EL (cell line): ENCODE results near the gene CDK5R1.
"Not testable (repeated sequence)": the region's sequence is repeated elsewhere in the genome, so short reads cannot be mapped to it uniquely, and the experiment has no call there.

Source experiments
- DNase-seq: peaks from one replicate; pipeline ENCODE4 v3.0.0-alpha.2; 2016

CDK5R1 gene

DNA sequence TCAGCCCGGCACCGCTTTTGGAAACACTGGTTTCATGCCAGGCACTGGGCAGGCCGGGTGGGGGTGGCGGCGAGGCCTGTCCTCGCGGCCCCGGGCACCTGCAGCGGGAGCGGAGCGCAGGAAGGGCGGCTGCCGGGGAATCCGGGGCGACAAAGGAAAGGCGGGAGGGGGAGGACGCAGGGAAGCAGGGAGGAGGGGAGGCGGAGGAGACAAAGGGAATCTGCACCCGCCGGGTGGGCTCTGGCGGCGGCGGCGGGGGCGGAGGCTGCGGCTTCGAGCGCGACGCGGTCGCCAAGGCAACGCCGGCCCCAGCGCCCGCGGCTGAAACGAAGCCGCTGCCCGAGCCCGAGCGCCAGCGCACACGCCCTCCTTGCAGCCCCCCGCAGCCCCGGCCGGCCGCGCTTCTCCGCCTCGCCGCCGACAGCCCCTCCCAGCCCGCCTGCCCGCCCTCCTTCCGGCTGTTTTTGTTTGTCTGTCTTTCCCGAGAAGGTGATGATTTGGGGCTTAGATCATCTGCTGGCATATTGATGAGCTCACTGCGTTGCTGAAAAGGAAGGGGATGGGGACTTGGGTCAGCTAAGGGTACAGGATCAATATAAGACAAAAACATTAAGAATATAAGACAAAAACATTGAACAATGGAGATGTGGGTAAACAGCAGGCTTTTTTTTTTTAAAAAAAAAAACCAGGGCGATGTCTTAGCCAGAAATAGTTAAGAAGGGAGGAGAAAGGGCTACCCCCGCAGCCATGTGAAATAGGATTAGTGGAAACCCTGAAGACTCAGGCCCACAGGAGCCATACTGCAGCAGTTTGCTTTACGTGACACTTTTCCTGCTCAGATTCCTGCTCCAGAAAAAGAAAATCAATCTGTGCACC, 32.7 kb downstream of the CDK5R1 start:
- DNase-seq: peak; percentile 79

DNA sequence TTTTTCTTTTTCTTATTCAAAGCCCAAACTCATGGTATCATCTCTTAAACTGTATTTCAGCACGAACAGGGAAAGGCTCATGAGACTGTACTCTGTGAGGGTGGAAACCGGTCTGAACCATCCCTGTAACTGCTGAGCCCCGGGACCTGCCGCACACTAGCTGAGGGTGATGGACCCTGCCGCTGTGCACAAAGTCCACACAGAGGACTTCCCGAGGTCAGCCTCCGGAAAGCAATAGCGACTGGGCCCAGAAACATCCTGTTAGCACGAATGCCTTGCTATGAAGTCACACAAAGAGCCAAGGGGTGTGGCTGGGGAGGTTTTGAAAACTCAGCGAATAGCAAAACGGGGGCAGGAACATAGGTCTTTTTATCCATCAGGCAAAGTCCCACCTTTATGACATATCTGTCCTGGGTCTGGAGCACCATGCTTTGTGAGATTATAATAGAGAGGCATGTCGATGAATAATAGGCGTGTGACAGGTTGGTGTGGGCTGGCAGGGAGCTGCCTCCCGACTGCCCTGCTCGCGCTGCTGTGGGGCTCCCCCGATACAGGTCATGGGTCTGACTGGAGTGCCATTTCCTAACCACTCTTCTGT, 33.4 kb downstream of the CDK5R1 start:
- DNase-seq: peak; percentile 45

DNA sequence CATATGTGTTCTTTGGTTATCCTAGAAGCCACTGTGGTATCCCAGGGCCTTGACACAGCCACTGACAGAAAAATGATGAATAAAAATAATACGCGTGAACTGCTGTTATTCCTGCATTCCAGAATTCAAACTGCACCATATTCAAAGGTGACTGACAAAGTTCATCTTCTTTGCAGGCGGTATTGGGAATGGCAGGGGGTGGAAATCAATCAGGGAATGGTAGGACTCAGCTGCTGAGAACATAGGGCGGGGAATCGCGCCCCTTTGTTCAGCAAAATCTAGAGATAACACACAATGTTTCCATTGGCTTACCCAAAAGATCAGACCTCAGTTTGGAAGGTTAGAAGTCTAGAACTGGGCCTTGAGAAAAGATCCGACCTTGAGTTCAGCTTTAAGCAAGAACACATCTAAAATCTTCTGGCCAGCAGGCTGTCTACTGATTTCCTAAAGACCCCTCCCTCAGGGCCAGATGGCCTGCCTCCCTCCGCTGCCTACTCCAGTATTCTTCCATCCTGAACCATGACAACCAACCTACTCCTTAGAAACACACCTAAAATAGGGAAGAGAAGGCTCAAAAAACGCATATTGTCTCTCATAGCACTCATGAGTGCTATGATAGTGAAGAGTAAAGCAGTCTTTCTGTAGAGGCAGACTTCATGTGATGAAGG, 34.1 kb downstream of the CDK5R1 start:
- no peak for DNase-seq

DNA sequence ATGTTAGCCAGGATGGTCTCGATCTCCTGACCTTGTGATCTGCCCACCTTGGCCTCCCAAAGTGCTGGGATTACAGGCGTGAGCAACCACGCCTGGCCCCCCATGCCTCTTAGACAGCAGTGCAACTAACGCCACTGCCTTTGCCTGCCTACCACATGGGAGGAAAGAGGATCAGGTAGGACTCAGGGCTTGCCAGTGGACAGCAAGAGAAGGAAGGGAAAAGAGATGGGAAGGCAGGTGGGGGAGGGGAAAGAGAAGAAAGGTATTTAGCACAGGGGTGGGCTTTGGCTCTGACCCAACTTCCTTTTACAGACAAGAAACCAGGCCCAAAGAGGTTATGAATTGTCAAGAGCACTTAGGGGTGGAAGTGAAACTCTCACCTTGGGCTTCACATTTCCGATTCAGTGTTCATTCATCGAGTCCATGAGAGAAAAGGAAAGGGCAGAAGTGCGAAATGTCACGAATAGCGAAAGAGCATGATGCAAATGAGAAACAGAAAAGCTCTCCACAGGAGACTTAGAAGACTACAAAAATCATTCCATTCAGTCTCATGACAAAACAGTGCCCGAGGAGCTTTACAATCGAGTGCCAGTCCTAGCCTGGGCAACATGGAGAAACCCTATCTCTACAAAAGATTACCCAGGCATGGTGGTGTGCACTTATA, 36.4 kb downstream of the CDK5R1 start:
- no peak for DNase-seq

DNA sequence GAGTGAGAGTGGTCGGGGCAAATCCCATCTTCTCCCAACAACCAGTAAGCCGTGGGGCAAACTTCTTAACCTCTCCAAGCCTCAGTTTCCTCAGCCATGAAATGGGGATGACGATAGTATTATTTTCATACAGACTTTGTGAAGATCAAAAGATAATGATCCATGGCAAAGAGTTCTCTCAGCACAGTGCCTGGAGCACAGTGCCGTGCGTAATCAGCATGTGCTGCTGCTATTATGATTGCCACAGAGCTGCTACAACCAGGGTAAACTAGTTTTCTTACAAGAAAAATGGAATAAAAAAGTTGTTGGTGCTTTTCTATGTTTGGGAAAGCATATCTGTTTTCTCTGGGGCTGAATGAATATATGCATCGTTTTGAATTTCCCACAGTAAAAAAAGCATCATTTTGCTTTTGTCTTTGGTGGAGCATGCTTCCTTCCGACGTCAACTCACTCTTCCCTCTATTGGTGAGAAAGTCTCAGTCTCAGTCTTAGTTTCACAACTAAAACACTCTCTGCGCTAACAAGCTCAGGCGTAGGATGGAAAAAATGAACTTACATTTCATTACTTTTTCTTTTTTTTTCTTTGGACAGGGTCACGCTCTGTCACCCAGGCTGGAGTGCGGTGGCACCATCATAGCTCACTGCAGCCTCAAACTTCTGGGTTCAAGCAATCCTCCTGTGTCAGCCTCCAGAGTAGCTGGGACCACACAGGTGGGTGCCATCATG, 37.2 kb downstream of the CDK5R1 start:
- DNase-seq: no peak

DNA sequence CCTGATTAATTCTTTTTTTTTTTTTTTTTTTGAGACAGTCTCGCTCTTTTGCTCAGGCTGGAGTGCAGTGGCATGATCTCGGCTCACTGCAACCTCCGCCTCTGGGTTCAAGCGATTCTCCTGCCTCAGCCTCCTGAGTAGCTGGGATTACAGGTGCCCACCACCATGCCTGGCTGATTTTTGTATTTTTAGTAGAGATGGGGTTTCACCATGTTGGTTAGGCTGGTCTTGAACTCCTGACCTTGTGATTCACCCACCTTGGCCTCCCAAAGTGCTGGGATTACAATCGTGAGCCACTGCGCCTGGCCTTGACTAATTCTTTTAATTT, 37.7 kb downstream of the CDK5R1 start:
- not testable (repeated sequence) for DNase-seq

DNA sequence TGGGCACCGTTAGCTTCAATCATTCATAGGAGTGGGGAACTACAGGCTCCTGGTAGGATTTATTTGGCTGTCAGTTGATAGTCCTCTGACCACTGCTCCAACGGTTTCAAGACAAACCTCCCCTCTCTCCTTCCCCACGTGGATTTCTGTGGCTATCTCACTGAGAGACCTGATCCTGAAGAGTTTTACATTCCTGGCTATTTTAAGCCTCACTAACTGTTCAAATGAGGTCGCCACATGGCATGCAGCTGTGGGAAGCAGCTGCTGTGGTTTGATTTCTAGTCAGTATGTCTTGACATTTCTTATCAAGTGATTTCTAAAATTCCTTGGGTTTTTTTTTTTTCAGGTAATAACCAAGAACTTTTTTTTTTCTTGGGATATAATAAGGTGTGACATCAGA, 38.3 kb downstream of the CDK5R1 start:
- DNase-seq: peak; percentile 57

DNA sequence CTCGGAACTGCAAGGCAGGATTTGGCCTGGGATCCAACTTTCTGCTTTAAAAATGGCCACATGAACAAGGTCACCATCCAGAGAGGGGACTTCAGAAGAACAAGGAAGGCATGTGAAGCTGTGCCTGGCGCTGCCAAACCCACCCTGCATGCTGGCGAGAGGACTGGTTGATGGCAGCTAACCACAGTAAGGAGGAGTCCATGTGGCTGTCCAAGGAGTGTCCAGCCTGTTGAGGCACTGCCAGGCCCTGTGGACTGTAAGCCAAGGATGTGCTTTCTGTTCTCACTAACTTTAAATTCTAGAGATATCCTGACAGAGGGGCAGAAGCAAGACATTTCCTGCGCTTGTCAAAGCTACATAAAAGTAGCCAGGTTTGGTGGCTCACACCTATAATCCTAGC, 40.4 kb downstream of the CDK5R1 start:
- no peak for DNase-seq

DNA sequence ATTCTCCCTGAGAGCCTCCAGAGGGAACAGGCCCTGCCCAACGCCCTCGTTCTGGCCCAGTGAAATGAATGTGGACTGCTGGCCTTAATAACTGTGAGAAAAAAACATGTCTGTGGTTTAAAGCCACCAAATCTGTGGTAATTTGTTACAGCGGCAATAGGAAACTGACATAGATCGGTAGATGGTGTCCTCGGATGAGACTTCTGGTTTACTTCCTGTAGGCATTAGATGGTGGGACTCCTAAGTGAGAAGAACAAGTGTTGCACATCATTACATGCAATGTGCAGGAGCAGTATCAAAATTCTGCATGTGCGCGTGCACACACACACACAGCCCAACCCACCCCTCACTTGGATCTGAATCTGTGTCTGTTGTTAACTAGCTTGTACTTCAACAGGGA, 42.0 kb downstream of the CDK5R1 start:
- DNase-seq: no peak

DNA sequence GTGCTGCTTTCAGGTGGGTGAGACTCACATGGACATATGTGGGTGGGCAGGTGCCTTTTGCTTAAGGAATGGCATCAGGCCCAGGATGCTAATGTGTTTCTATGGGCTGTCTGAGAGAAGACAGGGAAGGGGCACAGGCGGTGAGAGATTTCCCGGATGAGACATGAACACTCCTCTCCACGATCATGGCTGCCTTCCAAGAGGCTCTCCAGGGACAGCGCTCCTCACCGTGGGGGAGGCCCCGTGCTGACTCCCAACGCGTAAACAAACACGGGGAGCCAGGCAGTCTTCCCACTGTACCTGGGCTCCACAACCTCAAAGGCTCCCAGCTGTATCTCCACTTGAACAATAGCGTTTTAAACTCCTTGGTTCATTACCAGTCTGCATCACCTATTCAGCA, 42.8 kb downstream of the CDK5R1 start:
- DNase-seq: no peak

DNA sequence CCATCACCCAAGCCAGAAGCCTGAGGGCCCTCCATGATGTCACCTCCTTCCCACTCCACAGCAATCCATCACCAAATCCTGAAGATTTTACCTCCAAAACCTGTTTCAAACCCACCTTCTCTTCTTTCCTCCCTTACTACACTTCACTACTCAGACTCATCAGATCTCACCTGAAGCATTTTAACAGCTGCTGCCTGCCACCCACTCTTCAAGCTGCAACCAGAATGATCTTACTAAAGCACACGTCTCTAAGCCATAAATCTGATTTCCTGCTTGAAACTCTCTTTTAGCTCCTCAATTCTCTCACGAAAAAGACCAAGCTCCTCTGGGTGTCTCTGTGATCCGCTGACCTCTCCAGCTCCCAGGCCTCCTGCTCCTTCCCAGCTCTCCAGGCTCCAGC, 46.5 kb downstream of the CDK5R1 start:
- no peak for DNase-seq

DNA sequence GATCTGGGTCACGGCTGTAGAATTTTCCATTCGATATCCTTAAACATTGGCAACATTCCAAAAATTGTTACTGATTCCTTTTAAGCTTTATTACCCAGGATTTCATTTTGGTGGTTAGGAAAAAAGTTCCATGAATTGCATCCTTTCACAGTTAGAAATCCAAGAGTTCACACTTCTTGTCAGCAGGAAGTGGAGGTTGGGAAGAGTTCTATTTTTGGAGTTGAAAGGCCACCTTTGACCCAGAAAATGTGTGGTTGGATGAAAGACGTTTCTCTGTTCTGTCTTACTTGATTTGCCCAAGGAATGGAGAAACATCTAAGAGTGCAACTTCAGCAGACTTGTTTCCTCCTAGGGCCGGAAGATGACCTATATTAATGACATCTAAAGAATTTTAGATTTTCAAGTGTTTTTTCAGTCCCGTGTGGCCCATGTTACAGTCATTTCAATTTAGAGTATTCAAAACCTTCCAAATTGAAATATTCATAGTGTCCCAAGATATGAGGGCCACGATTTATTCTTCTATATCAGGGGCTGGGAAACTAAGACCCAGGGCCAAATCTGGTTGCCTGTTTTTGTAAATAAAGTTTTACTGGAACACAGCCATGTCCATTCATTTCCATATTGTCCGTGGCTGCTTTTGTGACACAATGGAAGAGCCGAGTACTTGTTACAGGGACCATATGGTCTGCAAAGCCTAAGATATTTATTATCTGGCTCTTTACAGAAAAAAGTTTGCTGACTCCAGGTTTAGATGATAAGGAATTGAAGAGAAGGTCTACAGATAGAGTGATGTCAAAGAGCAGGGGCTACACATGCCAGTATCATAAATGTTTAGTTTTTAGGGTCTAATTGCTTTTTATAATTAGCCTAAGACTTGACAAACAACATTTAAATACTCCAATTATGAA, 50.2 kb downstream of the CDK5R1 start:
- peak; percentile 85 for DNase-seq
